SK-N-SH (cell line): ENCODE measurements around the gene ATP7B.

Source experiments
- CHD2 ChIP-seq: fragments of 150-350 bp; IDR thresholded peaks from 2 replicates; pipeline ENCODE4 v1.6.1; 2018; ENCODE audit warnings: low read length; ENCODE audit not compliant: partially characterized antibody
- EZH2phosphoT487 ChIP-seq: fragments of 200-600 bp; sonication (generic); IDR thresholded peaks from 2 replicates; pipeline ENCODE4 v1.6.1; 2017; ENCODE audit warnings: low read depth, mixed run types, mild to moderate bottlenecking, antibody characterized with exemption, moderate library complexity, borderline replicate concordance
- TF ChIP-seq, protein P1 (sequence below): fragments of 200-600 bp; sonication (generic); IDR thresholded peaks from 2 replicates; pipeline ENCODE4 v1.6.1; 2017; ENCODE audit warnings: antibody characterized with exemption, mild to moderate bottlenecking, moderate library complexity
- TF ChIP-seq, protein P2 (sequence below): fragments of 150-350 bp; IDR thresholded peaks from 2 replicates; pipeline ENCODE4 v1.6.1; 2016; ENCODE audit warnings: mild to moderate bottlenecking, low read depth, low read length
- TF ChIP-seq, protein P3 (sequence below): IDR thresholded peaks from 2 replicates; pipeline ENCODE4 v1.6.1; 2012; ENCODE audit warnings: mild to moderate bottlenecking, low read depth, low read length, moderate library complexity

DNA sequence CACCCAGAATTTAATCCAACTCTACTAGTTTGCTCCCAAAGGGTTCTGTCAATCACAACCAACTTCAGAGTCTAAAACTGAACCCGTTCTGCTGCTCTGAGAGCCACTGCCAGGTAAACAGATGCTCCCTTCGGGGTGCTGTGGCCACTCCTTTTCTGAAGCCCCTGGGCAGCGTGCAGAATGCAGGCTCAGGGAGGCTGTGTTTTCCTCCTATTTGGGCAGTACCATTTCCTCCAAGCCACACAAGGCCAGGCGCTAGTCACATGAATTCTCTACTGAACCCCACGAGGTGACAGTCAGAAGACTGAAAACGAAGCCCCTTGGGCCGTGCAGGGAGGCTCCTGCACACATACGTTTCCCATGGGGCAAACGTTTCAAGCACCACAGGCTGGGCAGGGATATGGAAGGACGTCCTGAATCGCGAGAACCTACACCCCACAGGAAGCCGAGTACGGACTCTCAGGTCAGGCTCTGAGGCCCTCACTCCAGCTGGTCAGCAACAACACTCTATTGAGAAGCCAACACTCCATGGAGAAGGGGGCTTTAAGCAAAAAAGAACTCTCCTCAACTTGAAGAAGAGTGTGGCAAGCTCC, 77.7 kb downstream of the ATP7B start:
- TF ChIP-seq EZH2phosphoT487 (no peak), CHD2 (no peak)
- TF ChIP-seq, protein P1, sequence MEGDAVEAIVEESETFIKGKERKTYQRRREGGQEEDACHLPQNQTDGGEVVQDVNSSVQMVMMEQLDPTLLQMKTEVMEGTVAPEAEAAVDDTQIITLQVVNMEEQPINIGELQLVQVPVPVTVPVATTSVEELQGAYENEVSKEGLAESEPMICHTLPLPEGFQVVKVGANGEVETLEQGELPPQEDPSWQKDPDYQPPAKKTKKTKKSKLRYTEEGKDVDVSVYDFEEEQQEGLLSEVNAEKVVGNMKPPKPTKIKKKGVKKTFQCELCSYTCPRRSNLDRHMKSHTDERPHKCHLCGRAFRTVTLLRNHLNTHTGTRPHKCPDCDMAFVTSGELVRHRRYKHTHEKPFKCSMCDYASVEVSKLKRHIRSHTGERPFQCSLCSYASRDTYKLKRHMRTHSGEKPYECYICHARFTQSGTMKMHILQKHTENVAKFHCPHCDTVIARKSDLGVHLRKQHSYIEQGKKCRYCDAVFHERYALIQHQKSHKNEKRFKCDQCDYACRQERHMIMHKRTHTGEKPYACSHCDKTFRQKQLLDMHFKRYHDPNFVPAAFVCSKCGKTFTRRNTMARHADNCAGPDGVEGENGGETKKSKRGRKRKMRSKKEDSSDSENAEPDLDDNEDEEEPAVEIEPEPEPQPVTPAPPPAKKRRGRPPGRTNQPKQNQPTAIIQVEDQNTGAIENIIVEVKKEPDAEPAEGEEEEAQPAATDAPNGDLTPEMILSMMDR, result no peak
- TF ChIP-seq, protein P2, sequence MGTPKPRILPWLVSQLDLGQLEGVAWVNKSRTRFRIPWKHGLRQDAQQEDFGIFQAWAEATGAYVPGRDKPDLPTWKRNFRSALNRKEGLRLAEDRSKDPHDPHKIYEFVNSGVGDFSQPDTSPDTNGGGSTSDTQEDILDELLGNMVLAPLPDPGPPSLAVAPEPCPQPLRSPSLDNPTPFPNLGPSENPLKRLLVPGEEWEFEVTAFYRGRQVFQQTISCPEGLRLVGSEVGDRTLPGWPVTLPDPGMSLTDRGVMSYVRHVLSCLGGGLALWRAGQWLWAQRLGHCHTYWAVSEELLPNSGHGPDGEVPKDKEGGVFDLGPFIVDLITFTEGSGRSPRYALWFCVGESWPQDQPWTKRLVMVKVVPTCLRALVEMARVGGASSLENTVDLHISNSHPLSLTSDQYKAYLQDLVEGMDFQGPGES, result no peak
- TF ChIP-seq, protein P3, sequence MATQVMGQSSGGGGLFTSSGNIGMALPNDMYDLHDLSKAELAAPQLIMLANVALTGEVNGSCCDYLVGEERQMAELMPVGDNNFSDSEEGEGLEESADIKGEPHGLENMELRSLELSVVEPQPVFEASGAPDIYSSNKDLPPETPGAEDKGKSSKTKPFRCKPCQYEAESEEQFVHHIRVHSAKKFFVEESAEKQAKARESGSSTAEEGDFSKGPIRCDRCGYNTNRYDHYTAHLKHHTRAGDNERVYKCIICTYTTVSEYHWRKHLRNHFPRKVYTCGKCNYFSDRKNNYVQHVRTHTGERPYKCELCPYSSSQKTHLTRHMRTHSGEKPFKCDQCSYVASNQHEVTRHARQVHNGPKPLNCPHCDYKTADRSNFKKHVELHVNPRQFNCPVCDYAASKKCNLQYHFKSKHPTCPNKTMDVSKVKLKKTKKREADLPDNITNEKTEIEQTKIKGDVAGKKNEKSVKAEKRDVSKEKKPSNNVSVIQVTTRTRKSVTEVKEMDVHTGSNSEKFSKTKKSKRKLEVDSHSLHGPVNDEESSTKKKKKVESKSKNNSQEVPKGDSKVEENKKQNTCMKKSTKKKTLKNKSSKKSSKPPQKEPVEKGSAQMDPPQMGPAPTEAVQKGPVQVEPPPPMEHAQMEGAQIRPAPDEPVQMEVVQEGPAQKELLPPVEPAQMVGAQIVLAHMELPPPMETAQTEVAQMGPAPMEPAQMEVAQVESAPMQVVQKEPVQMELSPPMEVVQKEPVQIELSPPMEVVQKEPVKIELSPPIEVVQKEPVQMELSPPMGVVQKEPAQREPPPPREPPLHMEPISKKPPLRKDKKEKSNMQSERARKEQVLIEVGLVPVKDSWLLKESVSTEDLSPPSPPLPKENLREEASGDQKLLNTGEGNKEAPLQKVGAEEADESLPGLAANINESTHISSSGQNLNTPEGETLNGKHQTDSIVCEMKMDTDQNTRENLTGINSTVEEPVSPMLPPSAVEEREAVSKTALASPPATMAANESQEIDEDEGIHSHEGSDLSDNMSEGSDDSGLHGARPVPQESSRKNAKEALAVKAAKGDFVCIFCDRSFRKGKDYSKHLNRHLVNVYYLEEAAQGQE, result no peak
